DND-41 (cell line): ENCODE data around the gene HOOK1.

Experiments used
- CTCF ChIP-seq: IDR thresholded peaks from 2 replicates; pipeline ENCODE4 v1.5.1; 2012; ENCODE audit warnings: borderline replicate concordance, low read length, moderate library complexity, mild to moderate bottlenecking; ENCODE audit not compliant: poor library complexity, severe bottlenecking; ENCODE audit errors: extremely low read depth
- EZH2 ChIP-seq: IDR thresholded peaks from 3 replicates; pipeline ENCODE4 v1.6.1; 2012; ENCODE audit warnings: borderline replicate concordance, low read depth, mild to moderate bottlenecking, moderate library complexity, low read length, inconsistent platforms; ENCODE audit not compliant: severe bottlenecking

GRCh38 chr1:59788825-59789224, 25.9 kb upstream of the HOOK1 start:
- TF ChIP-seq CTCF (no peak), EZH2 (no peak)
